ENCODE measurements around the gene BLVRA. TPM values are rescaled to one million over a fixed set of nuclear protein-coding genes. Genes with fewer than 3 reads are reported as not detected.
"Not testable (repeated sequence)": the region's sequence is repeated elsewhere in the genome, so short reads cannot be mapped to it uniquely, and the experiment has no call there.

Gene BLVRA
- total RNA-seq, 1 experiment from 2014 or later = 85.1 TPM

GRCh38 chr7:43768201-43768886 lies 9.9 kb downstream of the BLVRA start:
- DNase-seq (ENCODE audit: extremely low read depth, low read depth) = no peak

- DNase-seq (ENCODE audit: extremely low read depth, low read depth) = no peak
Observed at GRCh38 chr7:43768887-43769272, 10.4 kb downstream of the BLVRA start.

DNA sequence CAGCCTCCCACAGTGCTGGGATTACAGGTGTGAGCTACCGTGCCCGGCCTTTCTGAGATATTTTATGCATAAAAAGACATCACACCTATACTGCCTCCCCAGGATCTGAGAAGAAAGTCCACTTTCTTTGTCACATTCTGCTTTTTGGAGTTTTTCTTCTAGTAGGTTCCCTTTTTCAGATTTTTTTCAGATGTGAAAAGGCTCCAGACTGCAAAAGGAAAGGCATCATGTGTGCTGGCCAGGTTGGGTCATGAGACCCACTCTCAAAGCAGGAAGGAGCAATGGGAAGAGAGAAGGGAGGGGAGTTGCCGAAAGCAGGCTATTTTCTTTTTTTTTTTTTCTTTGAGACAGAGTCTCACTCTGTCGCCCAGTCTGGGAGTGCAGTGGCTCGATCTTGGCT lies 10.8 kb downstream of the BLVRA start:
- no peak for DNase-seq (ENCODE audit: extremely low read depth, low read depth)

GRCh38 chr7:43769791-43770465 lies 11.4 kb downstream of the BLVRA start:
- DNase-seq (ENCODE audit: extremely low read depth, low read depth) = no peak

DNA sequence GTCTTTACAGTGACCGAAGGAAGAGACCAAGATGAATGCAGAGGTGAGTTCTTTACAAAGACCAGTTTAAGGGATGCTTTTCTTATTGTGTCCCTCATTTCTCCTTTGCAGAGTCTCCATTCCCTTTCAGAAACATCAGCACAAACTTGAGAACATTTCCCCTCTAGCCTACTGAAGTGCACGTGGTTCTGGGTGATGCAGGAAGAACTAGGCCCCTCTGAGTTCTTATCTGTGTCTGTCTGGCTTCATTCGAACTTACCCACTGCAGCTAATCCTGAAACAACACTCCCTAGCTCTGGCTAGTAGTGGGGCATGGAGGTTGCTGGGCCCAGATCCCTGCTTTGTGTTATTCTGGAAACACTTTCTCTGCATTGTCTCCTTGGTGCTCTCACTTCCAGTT lies 12.6 kb downstream of the BLVRA start:
- DNase-seq (ENCODE audit: extremely low read depth, low read depth) = no peak

GRCh38 chr7:43771573-43771972 lies 13.1 kb downstream of the BLVRA start:
- no peak for DNase-seq (ENCODE audit: extremely low read depth, low read depth)

DNA sequence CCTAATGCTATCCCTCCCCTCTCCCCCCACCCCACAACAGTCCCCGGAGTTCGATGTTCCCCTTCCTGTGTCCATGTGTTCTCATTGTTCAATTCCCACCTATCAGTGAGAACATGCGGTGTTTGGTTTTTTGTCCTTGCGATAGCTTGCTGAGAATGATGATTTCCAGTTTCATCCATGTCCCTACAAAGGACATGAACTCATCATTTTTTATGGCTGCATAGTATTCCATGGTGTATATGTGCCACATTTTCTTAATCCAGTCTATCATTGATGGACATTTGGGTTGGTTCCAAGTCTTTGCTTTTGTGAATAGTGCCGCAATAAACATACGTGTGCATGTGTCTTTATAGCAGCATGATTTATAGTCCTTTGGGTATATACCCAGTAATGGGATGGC lies 14.8 kb downstream of the BLVRA start:
- not testable (repeated sequence) for DNase-seq (ENCODE audit: extremely low read depth, low read depth)

GRCh38 chr7:43775255-43775654 lies 16.8 kb downstream of the BLVRA start:
- DNase-seq (ENCODE audit: extremely low read depth, low read depth) = not testable (repeated sequence)

DNA sequence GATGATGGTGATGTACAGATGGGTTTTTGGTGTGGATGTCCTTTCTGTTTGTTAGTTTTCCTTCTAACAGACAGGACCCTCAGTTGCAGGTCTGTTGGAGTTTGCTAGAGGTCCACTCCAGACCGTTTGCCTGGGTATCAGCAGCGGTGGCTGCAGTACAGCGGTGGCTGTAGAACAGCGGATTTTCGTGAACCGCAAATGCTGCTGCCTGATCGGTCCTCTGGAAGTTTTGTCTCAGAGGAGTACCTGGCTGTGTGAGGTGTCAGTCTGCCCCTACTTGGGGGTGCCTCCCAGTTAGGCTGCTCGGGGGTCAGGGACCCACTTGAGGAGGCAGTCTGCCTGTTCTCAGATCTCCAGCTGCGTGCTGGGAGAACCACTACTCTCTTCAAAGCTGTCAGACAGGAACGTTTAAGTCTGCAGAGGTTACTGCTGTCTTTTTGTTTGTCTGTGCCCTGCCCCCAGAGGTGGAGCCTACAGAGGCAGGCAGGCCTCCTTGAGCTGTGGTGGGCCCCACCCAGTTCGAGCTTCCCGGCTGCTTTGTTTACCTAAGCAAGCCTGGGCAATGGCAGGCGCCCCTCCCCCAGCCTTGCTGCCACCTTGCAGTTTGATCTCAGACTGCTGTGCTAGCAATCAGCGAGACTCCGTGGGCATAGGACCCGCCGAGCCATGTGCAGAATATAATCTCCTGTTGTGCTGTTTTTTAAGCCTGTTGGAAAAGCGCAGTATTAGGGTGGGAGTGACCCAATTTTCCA lies 20.0 kb downstream of the BLVRA start:
- DNase-seq (ENCODE audit: extremely low read depth, low read depth) = not testable (repeated sequence)

GRCh38 chr7:43779045-43779812 lies 20.7 kb downstream of the BLVRA start:
- no peak for DNase-seq (ENCODE audit: extremely low read depth, low read depth)

DNA sequence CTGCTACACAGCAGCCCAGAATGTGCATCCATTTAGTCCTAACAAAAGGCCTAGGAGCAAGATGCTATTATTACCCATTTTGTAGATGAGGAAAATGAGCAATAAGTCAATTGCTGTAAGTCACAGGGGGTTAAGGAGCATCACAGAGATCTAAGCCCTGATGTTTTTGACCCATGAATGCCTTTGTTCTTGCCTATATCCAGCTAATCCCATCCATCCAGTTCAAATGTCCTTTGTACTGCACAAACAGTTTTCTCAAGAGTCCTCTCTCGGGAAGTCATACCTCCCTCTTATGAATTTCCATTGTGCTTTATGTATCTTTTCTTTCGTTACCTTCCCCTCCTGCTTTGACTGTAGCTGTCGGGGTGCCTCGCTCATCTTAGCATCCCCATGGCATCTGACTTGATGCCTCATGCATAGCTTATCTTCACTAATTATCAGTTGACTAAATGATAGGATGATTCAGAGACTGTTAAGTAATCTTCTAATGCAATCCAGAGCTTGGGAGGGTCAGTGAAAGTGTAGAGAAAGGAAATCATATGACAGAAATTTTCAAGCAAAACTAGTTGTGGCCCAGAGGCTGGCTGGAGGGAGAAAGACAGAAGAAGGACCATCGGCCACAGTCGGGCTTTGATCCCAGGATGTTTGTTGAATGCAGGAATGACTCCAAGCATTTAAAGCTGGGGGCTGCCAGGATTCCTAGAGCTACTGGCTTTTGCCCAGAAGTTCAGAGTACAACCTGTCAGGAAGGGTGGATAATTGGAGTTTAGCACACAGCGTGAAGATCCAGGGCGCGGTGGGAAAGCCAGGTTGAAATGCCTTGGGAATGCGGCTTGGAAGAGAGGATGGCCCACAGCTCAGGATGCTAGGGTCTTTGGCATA lies 23.5 kb downstream of the BLVRA start:
- DNase-seq (ENCODE audit: extremely low read depth, low read depth) = no peak

GRCh38 chr7:43782768-43783555 lies 24.5 kb downstream of the BLVRA start:
- no peak for DNase-seq (ENCODE audit: extremely low read depth, low read depth)

DNA sequence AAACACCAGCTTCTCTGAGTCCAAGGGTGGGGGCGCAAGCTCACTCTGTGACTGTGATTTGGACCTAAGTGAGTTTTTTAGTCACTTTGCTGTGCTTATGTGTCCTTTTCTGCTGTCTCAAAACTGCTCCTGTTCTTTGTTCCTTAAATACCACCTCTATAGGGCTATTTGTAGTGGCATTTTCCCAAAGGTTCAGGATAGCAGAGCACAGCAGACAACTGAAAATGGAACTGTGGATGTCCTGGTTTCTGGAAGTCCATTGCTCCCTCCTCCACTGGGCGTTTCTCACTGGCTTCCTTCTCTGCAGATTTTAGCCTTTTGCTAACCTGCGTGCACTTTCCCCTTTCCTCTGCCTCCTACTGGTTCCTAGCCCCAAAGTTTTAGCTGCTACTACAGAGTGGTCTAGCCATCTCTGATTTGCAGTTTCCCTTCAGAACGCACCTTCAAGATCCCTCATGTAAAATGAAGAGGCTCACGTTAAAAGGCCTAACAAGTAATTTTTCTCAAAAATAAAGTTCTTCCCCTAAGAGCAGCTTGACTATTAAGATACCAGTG lies 25.6 kb downstream of the BLVRA start:
- no peak for DNase-seq (ENCODE audit: extremely low read depth, low read depth)

DNA sequence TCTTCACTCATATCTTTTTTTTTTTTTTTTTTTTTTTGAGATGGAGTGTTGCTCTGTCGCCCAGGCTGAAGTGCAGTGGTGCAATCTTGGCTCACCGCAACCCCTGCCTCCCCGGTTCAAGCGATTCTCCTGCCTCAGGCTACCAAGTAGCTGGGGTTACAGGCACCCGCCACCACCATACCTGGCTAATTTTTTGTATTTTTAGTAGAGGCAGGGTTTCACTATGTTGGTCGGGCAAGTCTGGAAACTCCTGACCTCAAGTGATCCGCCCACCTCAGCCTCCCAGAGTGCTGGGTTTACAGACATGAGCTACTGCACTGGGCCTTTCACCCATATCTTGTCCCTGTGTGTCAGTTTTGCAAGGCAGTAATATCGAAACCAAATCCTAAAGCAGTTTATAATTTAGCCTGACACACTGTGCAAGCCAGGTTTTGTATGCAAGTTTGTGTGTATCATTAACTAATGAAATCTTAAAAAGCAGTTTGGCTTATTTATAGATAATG lies 26.2 kb downstream of the BLVRA start:
- DNase-seq (ENCODE audit: extremely low read depth, low read depth) = not testable (repeated sequence)

GRCh38 chr7:43785420-43785819 lies 26.9 kb downstream of the BLVRA start:
- DNase-seq (ENCODE audit: extremely low read depth, low read depth) = no peak

DNA sequence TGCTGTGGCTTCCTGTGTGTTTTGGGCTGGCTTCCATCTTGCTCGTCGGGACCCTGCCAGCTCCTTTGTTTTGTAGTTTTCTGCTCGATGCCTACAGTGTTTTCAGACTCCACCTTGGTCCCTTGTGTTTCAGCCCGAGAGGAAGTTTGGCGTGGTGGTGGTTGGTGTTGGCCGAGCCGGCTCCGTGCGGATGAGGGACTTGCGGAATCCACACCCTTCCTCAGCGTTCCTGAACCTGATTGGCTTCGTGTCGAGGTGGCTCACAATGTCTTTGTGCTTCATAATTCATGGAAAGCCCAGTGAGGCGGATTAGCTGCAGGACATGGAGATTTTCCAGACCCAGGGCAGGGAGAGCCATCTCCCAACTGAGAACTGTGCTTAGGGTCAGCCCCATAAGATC lies 29.3 kb downstream of the BLVRA start:
- DNase-seq (ENCODE audit: extremely low read depth, low read depth) = no peak

- no peak for DNase-seq (ENCODE audit: extremely low read depth, low read depth)
Observed at GRCh38 chr7:43790006-43790405, 31.5 kb downstream of the BLVRA start.

DNA sequence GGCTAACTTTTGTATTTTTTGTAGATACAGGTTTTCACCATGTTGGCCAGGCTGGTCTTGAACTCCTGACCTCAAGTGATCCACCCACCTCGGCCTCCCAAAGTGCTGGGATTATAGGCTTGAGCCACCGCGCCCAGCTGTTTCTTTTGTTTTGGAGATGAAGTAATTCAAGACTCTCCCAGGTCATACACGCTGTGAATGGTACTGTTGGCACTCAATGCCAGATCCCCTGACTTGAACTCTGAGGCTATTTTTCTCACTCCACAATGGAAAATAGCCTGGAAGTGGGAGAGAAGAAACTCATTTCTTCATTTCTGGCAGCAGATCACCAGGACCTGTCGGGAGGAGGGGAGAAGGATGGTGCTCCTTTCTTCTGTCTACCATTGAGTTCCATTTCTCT lies 32.4 kb downstream of the BLVRA start:
- DNase-seq (ENCODE audit: extremely low read depth, low read depth) = no peak

- no peak for DNase-seq (ENCODE audit: extremely low read depth, low read depth)
Observed at GRCh38 chr7:43791665-43792064, 33.2 kb downstream of the BLVRA start.
